ENCODE measurements around the gene CD2AP. TPM values are rescaled to one million over a fixed set of nuclear protein-coding genes. Genes with fewer than 3 reads are reported as not detected.

Gene CD2AP
- total RNA-seq, 1 experiment from 2014 or later, result 43.8 TPM

GRCh38 chr6:47502920-47503319 is 25.3 kb downstream of the CD2AP start:
- DNase-seq (ENCODE audit: low read depth, low spot score) (no peak), ATAC-seq (no peak)

More at GRCh38 chr6:47502920-47503319, 25.3 kb downstream of the CD2AP start:
- peaks cover 8% of the 10 kb centered on the region; the same call in 1 of the 2 replicates for H4K20me1 ChIP-seq (ENCODE audit: insufficient read depth)
- no peaks in the 10 kb centered on the region for H3K9me3 ChIP-seq (ENCODE audit: control insufficient read depth in 1 of 2, insufficient read depth in 1 of 2, low read depth in 1 of 2, low read length in 2 of 2)
- no peak overlapping the region for H3K4me2 ChIP-seq (ENCODE audit: low read length)
- H3K79me2 ChIP-seq (ENCODE audit: insufficient read depth, low read length), result peaks cover 80% of the 10 kb centered on the region
- BruUV-seq (replicated peaks), result no TSS peak
- H2AFZ ChIP-seq (ENCODE audit: low read depth, low read length, poor library complexity, severe bottlenecking), result no peak overlapping the region
- H3K4me3 ChIP-seq (replicated peaks in 1 of 2; ENCODE audit: low read depth in 1 of 2, low read length in 2 of 2), result no peak overlapping the region
- H3K4me1 ChIP-seq (ENCODE audit: control insufficient read depth in 1 of 2, insufficient read depth in 2 of 2, low read length in 2 of 2), result no peaks in the 10 kb centered on the region
- intact Hi-C loops (cut with micrococcal nuclease), result no loop called here
- CTCF ChIA-PET, result no interaction called here
- H3K27ac ChIP-seq (ENCODE audit: low read depth, low read length), result no peak overlapping the region
- H3K9ac ChIP-seq (ENCODE audit: low read length), result no peak overlapping the region
- RAD21 ChIA-PET (ENCODE audit: low non-redundant PET in 1 of 2, low total read pairs in 2 of 2, uncharacterized antibody in 2 of 2, unreplicated experiment in 2 of 2), result no interaction called here
- POLR2A ChIA-PET, result no interaction called here
- no peaks in the 10 kb centered on the region for H3K9me2 ChIP-seq (ENCODE audit: insufficient read depth)
- no peaks in the 10 kb centered on the region for H3K27me3 ChIP-seq (ENCODE audit: insufficient read depth, low read length)
- no peak for TF ChIP-seq JUND (IDR thresholded peaks at IDR 0.05)
- no peak for TF ChIP-seq ATF3 (IDR thresholded peaks at IDR 0.05)
- TF ChIP-seq ZFX (IDR thresholded peaks at IDR 0.05), result no peak
- TF ChIP-seq EZH2 (IDR thresholded peaks at IDR 0.05), result no peak
- no peak for TF ChIP-seq POLR2A (IDR thresholded peaks at IDR 0.05; ENCODE audit: borderline replicate concordance, extremely low read depth, insufficient read depth, insufficient read length)
- TF ChIP-seq EZH2phosphoT487 (IDR thresholded peaks at IDR 0.05; ENCODE audit: borderline replicate concordance), result no peak
- no peak for TF ChIP-seq ZBTB33 (IDR thresholded peaks at IDR 0.05; ENCODE audit: extremely low read depth, insufficient replicate concordance, low read length)
- no peak for TF ChIP-seq ELF1 (IDR thresholded peaks at IDR 0.05; ENCODE audit: borderline replicate concordance, low read depth)
- H3K36me3 ChIP-seq (ENCODE audit: control insufficient read depth in 1 of 2, insufficient read depth in 2 of 2, low read length in 2 of 2), result peaks cover 0 to 9% of the 10 kb centered on the region in 2 experiments; a peak in 1 of 4 replicates
